Brain microvascular endothelial cell (primary cell): ENCODE results near the gene ACRBP.

Experiments used
- DNase-seq: peaks from one replicate; pipeline ENCODE4 v3.0.0-alpha.2; 2020
- H3K27ac ChIP-seq: fragments of 250-450 bp; sonication (Bioruptor Pico); 2 replicates; pipeline ENCODE4 v1.5.1; 2020; ENCODE audit warnings: mild to moderate bottlenecking, moderate library complexity
- H3K27me3 ChIP-seq: fragments of 250-450 bp; sonication (Bioruptor Pico); replicated peaks from 2 replicates; pipeline ENCODE4 v1.5.1; 2020; ENCODE audit warnings: mild to moderate bottlenecking
- H3K36me3 ChIP-seq: fragments of 250-450 bp; sonication (Bioruptor Pico); replicated peaks from 2 replicates; pipeline ENCODE4 v1.5.1; 2020; ENCODE audit warnings: mild to moderate bottlenecking
- H3K4me3 ChIP-seq: 2 replicates; pipeline ENCODE4 v1.5.1; 2011; ENCODE audit warnings: low read depth, mild to moderate bottlenecking, control low read depth, low read length, moderate library complexity
- CTCF ChIP-seq: IDR thresholded peaks from 2 replicates; pipeline ENCODE4 v1.5.1; 2011; ENCODE audit warnings: low read depth, mild to moderate bottlenecking, moderate library complexity, low read length, control low read depth, inconsistent platforms; ENCODE audit errors: missing control alignments
- in situ Hi-C: cut with HindIII; loops from 2 replicates; pipeline ENCODE4 v1.10.0; 2017; ENCODE audit warnings: low sequenced_read_pairs, low pct_ligation_motif_present

Gene ACRBP

DNA sequence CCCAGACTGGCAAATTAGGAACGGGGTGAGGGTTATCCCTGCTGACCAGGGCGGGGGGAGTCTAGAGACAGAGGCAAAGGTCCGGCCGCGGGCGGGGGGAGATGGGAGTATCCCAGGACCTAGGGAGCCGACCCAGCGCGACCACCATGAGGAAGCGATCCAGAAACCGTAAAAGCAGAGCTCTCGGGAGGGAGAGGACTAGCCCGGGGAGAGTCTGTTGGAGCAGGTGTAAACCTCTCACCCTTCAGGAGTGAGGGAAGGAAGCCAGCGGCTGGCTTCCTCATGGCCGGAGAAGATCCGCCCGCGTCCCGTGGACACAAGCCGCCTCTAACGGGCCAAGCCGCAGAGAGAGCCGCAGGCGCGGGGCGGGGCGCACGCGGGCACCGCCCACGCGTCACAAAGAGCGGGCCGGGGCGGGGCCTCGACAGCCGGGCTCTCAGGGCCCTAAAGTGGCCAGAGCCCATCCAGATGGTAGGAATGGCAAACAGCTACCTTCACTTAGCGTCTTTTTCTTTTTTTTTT is at the start of gene ACRBP:
ACRBP (minus strand) TSS at position 350 of the 522 bp plus-strand sequence; CDS start at position 284, 66 bp downstream.
- no peaks in the 10 kb centered on the region for H3K27me3 ChIP-seq
- no peak for TF ChIP-seq CTCF
- peaks cover 16% of the 10 kb centered on the region for H3K36me3 ChIP-seq
- no peak within 1 kb of the TSS for H3K27ac ChIP-seq
- in situ Hi-C loops, result no loop called here
- DNase-seq, result no peak
- peak within 1 kb of the TSS; percentile 43 for H3K4me3 ChIP-seq

DNA sequence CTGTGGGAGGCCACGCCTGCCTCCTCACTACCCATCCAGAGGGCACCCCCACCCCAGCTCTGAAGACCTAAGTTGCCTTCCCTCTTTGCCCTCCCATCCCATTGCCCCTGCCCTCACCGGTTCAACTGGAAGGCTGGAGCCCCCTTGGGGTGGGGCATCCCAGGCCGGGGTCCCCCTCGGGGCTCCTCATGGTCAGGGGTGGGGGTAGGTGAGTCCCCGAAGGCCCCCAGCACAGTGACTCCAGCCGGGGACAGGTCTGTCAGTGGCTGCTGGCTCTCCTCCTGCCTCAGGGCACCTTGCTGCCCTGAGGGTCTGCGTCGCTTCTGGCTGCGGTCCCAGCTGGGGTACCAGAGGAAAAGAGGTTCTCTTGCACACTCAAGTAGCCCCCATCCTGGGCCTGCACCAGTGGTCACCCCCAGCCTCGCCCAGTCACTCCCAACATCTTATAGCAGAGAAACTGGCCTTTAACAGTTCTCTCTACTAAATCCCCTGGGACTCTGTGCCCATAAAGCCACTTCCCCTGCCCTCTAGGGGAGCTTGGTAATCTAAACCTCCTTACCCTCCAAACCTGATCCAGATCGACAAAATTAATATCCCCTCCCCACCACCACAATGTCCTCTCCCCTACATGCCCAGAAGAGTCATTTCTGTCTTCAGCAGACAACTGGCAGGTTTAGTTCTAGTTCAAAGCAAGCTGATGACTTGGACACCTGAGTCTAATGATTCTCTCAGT is 48.2 kb upstream of the ACRBP start:
- no peak for TF ChIP-seq CTCF
- H3K4me3 ChIP-seq, result no peak overlapping the region
- no peak overlapping the region for H3K27ac ChIP-seq
- DNase-seq, result no peak
- in situ Hi-C loops, result no loop called here
- peaks cover 16% of the 10 kb centered on the region for H3K27me3 ChIP-seq
- no peaks in the 10 kb centered on the region for H3K36me3 ChIP-seq

DNA sequence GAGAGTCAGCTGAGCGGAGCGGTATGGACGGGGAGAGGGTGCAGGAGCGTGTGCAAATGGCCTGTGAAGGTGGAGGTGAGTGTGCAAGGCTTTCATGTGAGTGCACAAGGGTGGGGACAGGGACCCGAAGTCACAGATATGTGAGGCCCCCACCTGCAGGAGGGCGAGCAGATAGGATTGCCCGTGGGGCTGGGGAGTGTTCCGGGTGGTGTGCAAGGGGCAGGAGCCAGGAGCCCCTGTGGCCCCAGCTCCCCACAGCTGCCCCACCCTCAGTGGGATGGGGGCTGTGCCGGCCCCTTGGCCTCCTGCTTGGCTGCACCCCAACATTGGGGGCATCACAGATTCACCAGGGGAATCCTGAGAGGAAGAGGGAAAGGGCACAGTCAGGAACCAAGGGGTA is 47.5 kb upstream of the ACRBP start:
- DNase-seq, result no peak
- Histone ChIP-seq H3K4me3 (no peak overlapping the region), H3K27me3 (peaks cover 11% of the 10 kb centered on the region), H3K27ac (no peak overlapping the region), H3K36me3 (no peaks in the 10 kb centered on the region)
- no peak for TF ChIP-seq CTCF
- in situ Hi-C loops, result no loop called here

GRCh38 chr12:6693832-6694355 is 46.7 kb upstream of the ACRBP start:
- Histone ChIP-seq H3K27ac (no peak overlapping the region), H3K36me3 (no peaks in the 10 kb centered on the region), H3K27me3 (peaks cover 3% of the 10 kb centered on the region), H3K4me3 (no peak overlapping the region)
- in situ Hi-C loops, result no loop called here
- no peak for TF ChIP-seq CTCF
- no peak for DNase-seq

GRCh38 chr12:6692888-6693287 is 45.7 kb upstream of the ACRBP start:
- no peaks in the 10 kb centered on the region for H3K27me3 ChIP-seq
- no peak for DNase-seq
- in situ Hi-C loops, result no loop called here
- no peak for TF ChIP-seq CTCF
- H3K36me3 ChIP-seq, result no peaks in the 10 kb centered on the region
- H3K4me3 ChIP-seq, result no peak overlapping the region
- H3K27ac ChIP-seq, result no peak overlapping the region
